GM19238 (cell line): ENCODE results near the gene RMDN2.

Experiments
- DNase-seq: peaks from one replicate; pipeline ENCODE4 v3.0.0; 2011; ENCODE audit warnings: low spot score; ENCODE audit not compliant: insufficient read length

RMDN2 gene, protein sequence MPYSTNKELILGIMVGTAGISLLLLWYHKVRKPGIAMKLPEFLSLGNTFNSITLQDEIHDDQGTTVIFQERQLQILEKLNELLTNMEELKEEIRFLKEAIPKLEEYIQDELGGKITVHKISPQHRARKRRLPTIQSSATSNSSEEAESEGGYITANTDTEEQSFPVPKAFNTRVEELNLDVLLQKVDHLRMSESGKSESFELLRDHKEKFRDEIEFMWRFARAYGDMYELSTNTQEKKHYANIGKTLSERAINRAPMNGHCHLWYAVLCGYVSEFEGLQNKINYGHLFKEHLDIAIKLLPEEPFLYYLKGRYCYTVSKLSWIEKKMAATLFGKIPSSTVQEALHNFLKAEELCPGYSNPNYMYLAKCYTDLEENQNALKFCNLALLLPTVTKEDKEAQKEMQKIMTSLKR

DNA sequence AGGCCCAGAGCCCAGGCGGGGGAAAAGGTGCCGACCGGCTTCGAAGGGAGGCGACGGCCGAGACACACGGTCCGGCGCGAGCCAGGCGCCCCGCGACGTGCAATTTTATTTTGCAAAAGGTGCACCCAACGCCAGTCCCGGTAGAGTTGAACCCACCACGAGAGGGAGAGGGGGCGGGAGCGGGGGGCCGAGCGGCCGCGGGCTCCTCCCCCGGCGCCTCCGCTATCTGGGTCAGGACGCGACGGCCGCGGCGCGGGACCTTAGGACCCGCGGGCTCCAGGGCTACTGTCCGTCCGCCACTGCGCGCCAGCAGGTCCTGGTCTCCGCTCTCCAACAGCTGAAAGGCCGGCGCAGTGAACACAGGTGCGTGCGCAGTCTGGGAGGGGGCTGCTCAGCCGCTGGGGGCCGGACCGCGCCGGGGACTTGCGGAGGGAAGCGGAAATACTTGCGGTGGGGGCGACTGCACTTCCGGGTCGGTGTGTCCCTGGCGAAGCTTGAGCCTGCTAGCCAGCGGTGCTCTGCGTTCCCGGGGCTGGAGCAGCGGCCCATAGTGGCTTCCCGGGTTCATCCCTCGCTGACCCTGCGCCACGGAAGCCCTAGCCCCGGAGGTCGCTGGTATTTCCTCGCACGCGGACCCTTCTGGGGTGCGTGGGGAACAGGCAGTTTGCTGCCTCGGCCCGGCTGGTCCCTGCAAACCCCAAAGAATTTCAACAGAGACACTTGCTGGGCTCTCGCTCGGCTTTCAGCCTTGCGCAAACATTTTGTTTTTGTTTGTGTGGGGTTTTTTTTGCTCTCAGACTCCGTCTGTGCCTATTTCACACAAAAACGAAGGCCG, at the start of gene RMDN2:
TSS of gene RMDN2 (plus strand) at position 225 of the 835 bp plus-strand sequence. CDS start 3,991 bp downstream, outside the sequence.
- DNase-seq: peak; percentile 69

DNA sequence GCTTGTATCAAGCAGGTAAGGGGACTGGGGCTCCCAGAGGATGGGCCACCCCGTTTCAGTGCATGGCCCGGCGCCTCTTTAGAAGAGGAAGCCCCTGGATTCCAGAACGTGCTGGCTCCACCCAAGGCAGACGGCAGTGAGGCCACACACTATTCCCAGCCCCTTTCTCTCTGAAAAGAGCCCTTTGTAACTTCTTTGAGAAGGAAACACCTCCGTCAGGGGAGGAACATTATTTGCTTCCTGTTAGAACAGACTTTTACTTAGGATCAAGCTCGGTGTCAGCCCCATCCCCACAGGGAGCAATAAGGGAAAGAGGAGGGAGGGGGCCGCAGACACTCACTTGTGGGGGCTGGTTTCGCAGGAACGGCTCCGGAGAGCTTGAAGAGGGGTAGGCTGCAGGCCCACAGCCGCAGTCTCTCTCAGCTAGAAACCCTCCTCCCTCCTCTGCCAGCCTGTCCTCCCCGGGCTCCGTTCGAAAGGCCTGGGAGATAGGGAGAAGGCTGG, 49.6 kb upstream of the RMDN2 start:
- DNase-seq: no peak

DNA sequence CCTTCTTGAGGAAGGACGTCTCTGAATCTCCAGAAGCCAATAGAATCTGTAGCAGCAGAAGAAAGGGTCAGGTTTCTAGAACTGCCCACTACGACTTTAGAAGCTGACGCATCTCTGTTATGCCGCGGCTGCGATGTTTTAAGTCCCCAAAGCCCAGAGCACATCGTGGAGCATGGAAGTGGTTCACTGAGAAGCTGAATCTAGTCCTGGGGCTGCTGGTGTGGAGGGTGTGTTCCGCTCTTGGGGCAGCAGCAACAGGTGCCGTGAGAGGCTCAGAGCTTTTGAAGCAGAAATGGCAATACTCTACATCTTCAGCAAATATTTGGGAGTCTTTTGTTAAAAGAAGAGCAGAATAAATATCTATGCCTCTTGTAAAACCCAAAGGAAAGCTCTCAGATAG, 48.9 kb upstream of the RMDN2 start:
- DNase-seq: no peak

DNA sequence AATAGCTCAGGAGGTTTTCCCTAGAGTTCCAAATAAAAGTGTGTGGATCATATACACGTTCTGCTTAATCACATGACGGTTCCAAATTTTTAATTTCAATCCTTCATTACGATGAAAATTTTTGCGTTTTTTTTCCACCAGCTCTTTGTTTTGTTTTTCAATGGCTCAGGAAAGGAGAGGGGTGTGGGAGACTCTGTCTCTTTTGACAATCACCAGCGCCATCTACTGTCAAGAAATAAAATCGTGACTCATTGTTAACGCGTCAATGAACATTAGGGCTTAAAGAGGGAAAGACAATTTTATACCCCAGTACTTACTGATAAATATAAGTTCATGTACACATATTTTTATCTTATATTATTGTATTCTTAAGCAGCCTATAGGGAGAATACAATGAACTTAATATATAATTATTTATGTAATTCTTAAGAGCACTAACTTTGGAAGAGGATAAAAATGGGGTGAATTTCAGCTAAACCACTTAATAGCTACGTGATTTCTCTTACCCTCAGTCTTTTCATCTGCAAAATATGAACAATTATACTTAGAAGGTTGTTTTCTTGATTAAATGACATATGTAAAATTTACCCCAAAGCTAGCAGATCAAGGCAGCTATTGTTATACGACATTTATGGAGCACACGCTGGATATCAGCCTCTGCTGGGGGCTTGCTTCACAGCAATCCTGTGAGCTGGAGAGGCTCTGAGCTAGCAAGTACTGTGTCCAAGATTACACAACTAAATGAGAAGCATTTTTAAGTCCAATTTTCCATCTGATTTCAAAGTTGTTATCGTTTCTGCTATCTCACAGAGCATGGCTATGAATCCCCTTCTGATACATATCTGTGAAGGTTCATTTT, 47.4 kb upstream of the RMDN2 start:
- DNase-seq: no peak

DNA sequence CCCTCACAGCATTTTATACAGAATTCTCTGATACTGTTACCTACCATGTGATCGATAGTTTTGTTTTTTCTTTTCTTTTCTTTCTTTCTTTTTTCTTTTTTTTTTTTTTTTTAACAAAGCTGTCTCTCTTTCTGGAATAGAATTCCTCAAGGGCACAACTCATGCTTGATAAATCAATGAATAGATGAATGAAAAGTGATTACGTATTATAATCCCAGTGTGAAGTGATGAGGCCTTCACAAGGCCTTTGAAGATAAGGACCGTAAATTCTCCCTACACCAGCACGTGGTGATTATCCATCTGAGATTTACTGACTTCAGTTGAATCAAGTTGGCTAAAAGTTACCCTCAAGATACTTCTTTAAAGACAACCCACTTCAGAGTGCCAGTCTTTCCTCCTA, 46.6 kb upstream of the RMDN2 start:
- no peak for DNase-seq

DNA sequence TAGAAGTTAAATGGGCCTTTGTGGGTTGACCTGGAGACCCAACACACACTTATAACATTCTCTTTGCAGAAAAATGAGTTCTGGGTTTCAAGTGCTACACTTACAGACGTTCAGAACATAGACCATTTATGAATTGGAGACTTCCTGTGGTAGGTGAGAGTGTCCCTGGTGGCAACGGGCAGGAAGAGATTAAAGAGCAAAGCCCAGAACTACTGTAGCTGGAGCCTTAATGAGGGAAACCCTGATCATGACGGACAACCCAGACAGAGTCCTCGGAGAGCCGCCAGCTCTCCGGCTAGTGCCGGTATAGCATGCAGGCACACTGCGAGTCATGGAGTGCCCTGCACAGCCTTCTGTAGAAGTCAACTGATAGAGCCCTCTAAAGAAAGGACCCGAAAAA, 44.5 kb upstream of the RMDN2 start:
- DNase-seq: no peak

DNA sequence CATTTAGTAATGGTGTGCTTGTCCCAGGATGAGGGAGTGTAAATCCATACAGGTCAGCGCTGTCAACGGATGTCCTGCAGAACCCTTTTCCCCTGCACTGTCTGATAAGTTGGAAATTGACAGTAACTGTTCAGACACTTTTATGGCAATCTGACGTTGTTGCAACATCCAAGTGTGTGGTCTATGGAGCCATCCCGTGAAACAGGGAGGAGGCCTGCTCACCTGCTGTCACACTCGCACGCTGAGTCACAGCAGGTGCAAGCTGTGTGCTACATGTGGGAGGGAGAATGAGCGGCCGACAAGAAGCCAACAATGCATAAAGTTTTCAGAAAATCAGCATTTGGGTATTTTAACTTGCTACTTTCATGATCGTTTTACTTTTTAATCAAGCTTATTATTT, 43.7 kb upstream of the RMDN2 start:
- no peak for DNase-seq

DNA sequence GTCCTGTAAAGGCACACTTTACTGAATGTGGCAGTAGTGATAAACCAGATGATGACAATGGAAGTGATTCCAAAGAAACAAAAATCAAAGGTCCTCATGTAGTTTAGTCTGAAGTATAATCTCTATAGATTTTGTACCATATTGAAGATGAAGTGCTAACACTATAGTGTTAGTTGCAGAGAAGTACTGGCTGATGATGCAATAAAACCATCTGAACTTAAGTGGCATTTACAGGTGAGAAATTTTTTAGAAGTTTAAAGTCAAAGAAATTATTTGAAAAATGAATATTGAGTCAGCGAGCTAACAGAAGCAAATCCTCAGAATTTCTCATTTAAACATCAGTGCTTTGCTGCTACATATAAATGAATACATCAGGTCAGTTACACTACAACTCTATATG, 43.1 kb upstream of the RMDN2 start:
- DNase-seq: no peak

DNA sequence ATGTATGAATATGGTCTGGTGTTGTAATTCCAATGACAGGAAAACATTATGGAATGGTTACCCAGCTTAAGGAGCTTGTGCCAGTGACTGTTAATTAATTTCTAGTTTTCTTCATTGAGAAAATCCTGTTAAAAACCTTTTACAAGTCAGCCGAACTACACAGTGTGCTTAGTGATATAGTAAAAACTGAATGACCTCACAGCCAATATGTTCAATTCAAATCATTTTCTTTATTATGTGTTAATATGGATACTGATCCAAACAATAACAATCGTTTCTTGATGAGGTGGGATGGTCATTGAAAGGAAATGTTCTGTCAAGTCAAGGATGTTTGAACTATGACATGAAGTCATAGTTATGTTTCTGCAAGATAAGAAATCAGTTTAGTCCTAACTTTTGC, 41.6 kb upstream of the RMDN2 start:
- DNase-seq: no peak

DNA sequence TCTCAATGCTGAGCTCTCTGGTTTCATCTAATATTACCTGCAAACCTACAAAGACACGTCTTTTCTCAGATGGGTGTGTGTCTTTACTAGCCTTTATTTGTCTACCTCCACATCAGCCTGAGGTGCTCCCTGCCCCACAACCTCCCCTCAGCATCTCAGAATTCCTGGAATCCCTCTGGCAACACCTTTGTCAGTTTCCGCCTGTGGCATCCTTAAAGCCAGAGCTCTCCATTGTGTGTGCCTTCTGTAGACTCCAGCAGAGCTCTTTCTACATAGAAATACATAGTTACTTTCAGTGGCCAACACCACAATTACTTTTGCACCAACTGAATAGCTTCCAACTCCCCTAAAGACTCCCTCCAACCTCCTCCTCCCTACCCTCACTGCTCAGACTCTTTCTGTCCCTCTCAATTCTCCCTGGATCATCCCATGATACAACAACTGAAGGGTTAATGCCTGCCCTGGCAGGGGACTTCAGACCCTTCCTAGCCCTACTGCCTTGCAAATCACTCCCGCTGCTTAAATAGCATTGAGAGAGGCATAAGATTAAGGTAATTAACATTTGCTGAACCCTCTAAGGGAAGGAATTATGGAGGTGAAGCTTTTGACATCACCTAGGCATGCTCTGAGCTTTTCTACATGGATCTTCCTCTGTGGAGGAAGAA, 39.6 kb upstream of the RMDN2 start:
- no peak for DNase-seq

DNA sequence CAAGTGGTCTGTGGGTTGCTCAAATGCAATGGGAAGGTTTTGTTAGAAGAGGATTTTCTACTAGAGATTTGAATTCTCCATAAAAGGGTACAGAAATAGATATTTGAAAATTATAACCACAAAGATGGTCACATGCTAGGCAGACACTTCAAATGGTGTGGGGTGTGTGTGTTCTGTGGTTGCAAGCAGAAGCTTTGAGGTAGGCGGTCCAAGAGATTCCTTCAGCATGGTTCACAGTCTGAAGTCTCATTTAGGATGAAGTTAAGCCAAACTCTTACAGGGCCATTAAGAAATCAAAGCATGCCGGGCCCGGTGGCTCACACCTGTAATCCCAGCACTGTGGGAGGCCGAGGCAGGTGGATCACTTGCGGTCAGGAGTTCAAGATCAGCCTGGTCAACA, 38.3 kb upstream of the RMDN2 start:
- DNase-seq: no peak

DNA sequence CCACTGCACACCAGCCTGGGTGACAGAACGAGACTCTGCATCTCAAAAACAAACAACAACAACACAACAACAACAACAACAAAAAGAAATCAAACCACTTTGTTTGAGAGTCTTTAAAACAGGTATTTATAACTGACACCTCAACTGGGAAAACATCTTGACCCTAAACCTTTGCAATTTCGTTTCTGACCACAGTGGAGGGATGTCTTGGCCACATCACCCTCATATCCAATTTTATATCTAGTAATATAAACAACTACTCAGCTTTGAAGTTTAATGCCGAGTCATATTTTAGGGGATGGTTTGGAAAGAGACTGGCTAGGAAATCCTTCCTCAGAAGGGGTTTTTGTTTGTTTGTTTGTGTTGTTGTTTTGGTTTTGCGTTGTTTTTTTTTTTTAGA, 37.8 kb upstream of the RMDN2 start:
- DNase-seq: no peak

DNA sequence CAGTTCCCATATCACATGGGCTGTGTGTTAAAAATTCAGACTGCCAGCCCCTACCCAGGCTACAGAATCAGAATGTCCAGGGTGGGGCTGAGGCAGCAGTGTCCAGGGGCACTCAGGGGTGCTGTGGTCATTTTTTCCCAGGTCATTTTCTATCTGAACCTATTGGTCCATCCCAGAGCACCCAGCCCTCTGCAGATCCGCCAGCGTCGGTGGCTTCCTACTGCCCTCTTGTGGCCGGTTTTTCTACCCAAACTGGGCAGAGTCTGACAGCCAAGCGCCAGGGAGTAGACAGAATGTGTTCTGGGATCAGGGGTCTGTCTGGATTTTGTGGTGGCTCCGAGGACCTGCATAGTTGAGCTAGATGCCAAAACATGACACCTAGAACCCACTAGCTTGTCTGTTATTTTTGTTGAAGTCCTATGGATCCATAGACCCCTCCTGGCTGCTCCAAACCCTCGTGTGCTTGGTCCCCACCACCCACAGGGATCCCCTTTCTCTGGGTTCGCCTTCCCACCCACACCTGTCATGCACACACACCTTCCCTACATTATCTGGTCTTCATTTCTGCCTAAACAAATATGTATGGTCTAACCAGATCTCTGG, 34.1 kb upstream of the RMDN2 start:
- peak; percentile 30 for DNase-seq

DNA sequence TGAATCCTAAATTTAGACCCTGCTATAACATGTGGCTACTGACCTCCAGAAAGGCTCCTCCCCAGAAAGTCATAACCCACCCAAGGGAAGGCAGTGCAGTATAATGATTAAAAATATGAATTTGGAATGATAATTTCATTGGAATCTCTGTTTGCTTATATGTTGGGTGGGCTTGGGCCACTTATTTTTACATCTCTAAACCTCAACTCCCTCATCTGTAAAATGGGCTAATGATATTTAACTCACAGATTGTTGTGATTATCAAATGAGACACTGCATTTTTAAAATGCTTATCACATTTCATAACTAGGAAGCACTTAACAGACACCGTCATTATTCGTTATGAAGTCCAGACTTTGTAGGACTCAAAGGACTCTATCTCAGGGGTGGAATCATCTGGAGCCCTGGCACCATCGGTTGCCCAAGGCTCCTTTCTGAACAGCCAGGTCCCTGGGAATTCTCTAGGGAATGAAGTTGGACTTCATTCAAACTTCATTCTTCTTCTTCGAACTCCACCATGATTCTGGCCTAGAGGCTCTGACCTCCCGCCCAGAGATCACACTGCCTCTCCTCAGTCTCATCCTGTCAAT, 33.1 kb upstream of the RMDN2 start:
- DNase-seq: no peak

DNA sequence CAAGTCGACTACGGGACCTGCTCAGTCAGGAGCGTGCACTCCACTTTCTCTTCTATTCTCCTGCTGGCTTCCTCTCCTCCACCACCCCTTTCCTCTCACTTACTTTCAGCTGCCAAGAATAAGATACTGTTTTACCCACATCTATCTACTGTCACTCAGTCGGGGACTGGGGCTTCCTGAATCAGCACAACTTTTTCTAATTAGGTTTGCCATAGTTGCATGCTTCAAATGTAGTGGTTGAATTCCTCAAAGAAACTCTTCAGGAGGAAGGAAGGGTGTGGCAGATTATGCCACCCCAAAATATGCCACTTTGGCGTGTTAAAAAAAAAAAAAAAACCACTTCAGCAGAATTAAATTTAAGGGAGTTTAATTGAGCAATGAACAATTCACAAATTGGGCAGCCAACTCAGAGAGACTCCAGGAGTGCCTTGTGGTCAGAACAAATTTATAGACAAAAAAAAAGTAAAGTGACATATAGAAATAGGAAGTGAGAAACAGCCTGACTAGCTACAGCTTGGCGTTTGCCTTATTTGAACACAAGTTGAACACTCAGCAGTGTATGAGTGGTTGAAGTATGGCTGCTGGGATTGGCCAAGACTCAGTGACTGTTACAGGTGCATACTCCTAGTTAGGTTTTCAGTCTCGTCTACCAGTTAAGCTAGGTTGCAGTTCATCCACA, 32.5 kb upstream of the RMDN2 start:
- peak; percentile 28 for DNase-seq

DNA sequence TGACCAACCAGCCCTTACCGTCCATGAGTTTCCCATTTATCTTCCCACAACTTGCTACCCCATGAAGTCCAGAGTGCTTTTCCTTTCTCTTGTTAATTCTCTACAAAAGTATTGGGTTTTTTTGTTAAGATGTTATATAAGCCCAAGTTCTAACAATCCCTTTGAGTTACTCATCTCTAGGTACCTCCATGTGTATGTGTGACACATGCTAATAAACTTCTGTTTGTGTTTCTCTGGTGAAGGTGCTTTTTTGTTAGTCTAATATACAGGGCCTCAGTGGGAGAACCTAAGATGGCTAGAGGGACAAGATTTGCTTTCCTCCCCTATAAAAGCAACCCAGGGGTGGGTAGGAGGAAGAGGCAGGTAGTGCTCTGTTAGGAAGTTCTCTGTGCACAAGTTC, 31.8 kb upstream of the RMDN2 start:
- DNase-seq: no peak

DNA sequence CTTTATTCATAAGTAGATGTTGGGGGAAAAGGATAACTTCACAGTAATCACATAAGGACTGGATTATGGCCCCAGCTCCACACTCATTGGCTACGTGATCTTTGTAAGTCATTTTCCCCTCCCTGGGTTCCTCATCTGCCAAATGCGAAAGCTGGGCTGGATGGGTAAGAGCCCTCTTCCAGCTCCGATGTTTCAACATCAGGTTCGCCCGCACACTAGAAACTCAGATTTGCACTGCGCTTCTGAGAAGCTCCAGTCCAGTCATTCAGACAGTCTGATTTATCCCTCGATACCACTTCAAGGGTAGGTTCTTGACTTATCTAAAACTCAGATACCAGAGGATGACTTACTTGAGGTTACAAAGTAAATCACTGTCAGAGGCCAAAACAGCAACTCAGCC, 31.0 kb upstream of the RMDN2 start:
- DNase-seq: no peak

DNA sequence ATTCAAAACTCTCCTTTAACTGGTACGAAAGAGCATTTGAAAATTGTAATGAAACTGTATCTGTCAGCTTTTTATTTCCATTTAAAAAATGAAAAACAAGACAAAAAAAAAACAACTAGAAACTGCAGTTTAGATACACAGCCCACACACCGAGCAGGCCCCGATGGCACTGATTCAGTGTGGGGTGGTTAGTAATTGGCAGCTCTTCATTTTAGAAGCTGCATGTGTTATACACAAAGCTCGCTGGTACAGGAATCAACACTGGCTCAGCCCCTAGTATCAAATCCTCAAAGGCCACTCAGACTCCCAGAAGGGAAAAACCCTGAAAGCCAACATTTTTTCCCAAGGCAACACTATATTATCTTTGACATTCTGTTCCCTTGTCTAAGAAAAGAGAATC, 30.5 kb upstream of the RMDN2 start:
- DNase-seq: no peak

DNA sequence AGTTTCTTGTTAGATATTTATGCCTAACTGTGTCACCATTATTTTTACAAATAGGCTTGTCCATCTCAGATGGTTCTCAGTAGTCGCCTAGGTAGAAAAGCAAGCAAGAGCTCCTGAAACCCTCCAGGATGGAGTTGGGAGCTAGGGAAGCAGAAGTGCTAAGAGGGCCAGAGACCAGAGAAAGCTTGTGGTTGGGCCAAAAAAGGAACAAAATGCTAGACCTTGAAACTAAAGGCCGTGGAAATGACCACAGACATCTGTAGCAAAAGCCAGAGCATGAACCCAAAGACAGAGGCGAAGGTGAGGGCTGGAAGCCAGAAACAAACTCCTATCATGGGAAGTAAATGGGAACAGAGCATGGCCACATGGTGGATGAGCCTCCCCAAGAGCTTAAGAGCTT, 29.9 kb upstream of the RMDN2 start:
- no peak for DNase-seq

DNA sequence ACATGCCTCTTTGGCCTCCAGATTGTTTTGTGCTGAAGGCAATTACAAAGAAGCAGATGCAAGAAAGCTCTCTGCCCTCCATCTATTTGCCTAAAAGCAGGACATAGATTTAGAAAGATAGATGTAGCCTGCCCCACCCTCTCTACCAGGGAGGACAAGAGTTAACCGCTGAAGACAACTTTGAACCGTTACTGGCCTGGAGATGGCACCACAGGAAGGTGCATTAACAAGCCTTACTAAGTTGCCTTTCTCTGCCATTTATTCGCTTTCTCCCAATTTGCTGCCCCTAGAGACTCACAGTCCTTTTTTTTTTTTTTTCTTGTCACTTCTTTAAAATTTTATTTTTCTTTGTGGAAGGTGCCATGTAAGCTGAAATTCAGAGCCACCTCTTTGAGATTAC, 28.8 kb upstream of the RMDN2 start:
- DNase-seq: no peak
